DMS 273 treated with DMSO at 0.1 percent for 48 hours (cell line): ENCODE results near the gene KIF2C.
"Not testable (repeated sequence)": the region's sequence is repeated elsewhere in the genome, so short reads cannot be mapped to it uniquely, and the experiment has no call there.

Experiments used
- DNase-seq: peaks from one replicate; lab custom pipeline; 2025; lab: John Stamatoyannopoulos, UW

Gene KIF2C

DNA sequence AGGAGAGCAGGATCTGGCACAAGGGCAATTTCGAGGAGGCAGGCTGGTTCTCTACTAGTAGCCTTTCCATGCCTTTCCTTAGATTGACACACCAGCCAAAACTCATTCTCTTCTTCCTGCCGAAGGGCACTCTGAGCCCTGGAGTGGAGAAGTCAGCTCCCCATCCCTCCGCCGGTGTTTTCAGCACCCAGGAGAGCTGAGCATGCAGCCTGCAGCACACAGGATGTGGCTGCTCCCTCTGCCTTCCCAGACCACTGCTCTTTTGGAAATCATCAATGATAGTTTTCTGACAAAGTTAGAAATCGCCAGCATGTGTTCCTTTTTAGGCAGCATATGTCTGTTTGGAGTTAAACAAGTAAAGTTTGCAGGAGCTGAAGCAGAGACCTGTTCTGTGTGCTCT is 20.3 kb upstream of the KIF2C start:
- DNase-seq = no peak

DNA sequence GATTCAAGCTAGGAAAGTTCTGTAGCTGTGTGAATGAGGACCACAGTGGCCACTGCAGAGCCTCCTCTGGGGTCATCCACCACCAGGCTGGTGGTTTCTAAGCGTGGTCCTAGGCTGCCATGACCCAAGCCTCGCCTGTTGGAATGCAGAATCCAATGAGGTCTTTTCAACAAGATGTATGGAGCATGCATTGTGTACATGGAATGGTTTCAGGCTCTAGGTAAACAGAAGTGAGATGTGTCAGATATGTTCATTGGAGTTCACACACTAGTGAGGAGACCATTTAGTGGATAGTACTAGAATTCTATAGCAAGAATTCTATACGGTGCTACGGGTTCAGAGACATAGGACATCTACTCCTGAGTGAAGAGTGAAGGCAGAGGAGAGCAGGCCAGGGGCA is 19.4 kb upstream of the KIF2C start:
- no peak for DNase-seq

DNA sequence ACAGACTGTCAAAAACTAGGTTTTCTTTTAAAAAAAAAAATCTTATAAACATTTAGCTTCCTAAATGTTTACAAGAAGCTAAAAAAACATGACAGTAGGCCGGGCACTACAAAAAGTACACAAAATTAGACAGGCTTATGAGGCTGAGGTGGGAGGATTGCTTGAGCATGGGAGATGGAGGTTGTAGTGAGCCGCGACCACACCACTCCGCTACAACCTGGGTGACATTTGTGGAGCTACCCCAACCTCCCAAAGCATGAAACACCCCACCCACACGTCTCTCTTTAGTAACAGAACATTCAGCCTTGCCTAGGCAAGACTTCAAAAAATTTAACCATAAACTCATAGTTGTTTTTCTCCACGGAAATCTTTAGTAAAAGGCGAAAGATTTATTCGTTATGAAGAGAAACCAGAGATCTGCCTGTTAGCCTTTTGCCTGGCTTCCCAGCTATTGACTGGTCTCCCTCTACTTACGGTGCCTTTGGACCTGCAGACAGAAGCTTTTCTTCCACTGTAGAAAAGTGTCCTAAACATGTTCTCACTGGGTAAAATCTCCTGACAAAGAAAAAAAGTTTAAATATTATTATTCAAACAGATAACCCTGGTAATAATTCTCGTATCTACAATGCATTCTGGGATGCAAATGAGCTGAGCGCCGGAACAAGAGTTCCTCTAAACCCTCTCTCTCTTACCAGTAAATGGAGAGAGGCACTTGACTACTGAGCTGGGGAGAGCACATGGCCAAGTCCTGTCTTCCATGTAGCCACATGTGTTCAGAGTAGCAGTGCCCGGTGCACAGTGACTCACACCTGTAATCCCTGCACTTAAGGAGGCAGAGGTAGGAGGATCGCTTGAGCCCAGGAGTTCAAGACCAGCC is 17.9 kb upstream of the KIF2C start:
- DNase-seq = peak; percentile 99

DNA sequence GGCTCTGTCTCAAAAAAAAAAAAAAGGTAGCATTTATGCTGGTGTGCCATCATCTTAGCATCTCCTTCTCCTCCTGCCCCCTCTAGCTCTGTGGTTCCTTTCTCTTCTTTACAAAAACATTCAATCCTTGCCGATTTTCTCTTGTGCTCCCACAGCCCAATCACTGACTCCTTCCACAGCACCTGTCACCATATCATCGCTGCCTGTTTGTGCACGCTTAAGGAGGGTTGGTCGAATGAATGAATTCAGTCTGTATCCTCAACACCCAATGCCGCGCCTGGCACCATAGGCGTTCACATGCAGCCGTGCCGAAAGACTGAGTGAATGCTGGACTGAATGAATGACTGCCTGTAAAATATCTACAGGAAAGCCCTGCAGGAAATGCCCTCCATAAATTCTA is 16.6 kb upstream of the KIF2C start:
- DNase-seq = peak; percentile 39

DNA sequence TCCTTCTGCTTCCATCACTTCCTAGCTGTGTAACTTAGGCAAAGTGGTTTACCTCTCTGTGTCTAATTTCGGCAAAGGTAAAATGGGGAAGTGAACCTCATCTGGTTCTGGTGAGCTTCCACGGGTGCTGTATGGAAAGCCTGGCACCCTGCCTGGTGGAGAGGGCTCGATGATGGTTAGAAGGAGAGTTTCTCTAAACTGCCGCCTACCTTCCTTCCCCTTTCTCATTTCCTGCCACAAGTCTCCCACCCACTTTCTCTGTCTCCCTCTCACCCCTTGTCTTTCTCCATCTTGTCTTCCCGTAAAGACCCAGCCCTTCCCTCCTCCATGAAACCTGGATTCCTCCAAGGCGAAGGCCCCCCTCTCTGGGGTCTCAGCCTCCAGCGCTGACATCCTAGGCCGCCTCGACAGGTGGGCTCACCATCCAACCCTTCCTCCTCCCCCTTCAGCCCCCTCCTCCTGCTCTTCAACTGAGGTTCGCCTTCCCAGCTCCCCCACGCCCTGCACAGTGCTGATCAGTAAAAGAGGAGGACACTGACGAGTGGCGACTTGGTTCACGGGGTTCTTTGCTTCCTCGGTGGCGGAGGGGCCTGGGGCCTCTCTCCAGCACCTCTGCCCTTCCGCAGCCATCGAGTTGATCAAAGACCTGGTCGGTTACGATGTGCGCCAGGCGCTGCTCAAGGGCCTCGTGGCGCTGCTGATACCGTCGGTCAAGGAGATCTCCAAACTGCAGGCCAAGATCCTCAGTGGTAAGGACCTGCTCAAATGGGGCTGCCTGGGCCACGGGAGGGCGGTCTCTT is 15.9 kb upstream of the KIF2C start:
- DNase-seq = no peak

DNA sequence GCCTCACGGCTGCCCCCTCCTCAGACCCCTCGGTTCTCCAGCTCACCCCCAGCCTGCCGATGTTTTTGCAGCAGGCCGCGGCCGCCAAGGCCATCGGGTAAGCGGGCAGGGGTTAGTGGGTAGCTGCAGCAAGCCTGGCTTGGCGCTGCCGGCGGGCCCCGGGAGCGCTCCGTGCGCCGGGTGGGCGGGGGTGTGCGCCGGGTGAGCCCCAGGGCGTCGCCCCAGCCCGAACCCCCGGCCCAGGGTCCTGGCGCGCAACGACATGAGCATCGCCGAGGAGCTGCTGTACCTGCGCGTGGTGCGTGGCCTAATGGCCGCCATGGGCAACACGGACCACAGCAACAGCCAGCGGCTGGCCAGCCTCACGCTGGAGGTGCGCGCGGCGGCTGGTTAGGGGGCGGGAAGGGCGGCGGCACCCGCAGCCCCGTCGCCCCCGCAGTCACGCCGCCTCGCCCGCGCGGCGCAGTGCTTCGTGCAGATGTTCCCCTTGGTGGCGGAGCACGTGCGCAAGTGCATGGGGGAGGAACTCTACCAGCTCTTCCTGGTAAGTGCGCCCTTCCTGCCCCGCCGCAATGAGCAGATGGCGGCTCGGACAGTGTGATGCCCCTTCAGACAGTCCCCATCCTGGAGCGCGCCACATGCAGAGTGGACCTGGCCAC is 15.2 kb upstream of the KIF2C start:
- no peak for DNase-seq

DNA sequence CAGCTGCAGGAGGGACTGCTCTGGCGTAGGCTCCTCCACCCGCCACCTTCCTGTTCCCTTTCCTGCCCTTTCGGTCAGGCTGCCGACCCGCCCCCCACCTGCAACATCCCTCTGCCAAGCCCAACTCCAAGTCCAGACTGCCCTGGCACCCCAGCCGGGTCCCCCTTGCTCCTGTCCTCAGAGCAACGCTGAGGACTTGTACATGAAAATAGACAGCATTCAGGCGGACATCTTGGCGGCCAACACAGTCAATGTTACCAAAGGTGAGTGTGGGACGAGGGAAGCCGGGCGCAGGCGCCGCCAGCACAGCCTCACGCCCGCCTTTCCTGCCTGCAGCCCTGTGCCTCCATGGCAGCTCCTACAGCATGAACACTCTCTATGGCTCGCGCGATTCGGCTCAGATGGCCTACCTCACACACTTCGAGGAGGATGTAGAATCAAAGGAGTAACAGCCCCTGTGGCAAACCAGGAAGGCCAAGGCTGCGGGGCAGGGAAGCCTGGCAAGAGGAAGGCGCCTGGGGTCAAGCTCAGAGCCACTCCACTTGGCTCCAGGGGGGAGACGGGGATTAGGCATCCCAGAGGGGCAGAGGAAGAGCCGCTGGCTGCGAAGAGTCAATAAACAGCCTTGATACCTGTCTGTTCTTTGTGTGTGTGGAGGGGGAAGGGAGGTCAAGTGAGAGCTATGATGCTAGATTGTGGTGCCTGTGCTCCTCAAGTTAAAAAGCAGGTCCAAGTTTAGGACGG is 14.5 kb upstream of the KIF2C start:
- no peak for DNase-seq

DNA sequence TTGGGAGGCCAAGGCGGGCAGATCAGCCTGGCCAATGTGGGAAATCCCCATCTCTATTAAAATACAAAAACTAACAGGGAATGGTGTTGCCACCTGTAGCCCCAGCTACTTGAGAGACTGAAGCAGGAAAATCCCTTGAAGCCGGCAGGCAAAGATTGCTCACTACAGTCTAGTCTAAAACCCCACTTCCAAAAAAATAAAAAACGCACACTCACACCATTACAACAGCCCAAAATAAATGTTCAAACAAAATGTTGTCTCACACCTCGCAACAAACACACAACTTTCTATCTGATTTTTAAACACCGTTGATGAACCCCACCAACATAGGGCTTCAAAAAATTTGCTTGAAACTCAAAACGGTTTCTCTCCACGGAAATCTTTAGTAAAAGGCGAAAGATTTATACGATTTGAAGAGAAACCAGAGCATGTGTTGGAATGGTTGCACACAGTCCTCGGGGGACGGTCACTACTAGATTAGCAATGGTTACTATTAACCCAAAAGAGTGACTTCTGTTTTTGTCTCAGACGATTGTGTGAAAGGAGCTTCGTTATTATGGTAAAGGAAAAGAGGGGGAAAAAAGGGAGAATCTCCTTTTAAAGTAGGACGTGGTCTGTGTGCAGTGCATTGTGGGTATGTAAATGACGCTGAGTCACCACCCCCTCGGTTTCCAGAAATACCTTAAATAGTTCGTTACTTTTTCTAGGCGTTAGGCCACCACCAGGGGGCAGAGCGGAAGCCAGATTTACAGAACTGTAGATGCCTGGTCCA is 8.7 kb upstream of the KIF2C start, which contains the start of gene RNU5D-1:
TSS of gene RNU5D-1 (minus strand) at position 430 of the 772 bp plus-strand sequence.
- peak; percentile 99 for DNase-seq

DNA sequence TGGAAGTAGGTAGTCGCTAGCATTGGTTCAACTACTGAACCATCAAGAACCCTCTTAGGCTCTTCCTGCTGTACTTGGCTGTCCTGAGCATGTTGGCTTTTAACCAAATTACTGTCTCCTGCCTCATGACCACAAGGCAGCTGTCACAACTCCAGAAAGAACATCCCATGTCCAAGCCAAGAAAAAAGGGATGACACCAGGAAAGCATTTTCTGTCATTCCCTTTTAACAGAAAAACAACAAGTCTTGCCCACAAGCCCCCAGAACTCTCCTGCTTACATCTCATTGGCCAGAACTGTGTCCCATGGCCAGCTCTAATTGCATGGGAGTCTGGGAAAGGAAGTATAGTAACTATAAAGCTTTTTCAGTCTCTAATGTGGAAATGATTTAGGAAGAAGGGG is 6.3 kb upstream of the KIF2C start:
- DNase-seq = no peak

DNA sequence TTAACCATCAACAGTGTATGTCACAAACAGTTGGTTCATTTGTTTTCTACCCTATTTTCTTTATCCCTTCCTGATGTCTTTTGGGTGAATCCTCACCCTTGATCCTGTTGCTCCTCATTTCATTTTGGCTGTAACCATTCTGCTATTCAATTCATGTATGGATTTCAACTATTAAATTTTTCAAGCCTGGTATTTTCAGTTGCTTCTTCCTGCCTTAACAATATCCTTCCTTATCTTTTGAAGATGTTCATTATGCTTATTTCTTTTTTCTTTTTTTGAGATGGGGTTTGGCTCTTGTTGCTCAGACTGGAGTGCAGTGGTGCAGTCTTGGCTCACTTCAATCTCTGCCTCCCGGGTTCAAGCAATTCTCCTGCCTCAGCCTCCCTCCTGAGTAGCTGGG is 5.9 kb upstream of the KIF2C start:
- DNase-seq = no peak

DNA sequence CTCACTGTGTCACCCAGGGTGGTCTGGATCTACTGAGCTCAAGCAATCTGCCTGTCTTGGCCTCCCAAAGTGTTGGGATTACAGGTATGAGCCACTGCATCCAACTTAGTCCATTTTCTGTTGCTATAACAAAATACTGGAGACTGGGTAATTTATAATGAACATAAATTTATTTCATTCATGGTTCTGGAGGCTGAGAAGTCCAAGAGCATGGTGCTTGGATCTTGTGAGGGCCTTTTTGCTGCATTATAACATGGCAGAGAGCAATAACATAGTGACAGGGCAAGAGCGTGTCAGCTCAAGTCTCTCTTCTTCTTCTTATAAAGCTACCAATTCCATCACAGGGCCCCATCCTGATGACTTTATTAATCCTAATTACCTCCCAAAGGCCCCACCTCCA is 3.6 kb upstream of the KIF2C start:
- no peak for DNase-seq

DNA sequence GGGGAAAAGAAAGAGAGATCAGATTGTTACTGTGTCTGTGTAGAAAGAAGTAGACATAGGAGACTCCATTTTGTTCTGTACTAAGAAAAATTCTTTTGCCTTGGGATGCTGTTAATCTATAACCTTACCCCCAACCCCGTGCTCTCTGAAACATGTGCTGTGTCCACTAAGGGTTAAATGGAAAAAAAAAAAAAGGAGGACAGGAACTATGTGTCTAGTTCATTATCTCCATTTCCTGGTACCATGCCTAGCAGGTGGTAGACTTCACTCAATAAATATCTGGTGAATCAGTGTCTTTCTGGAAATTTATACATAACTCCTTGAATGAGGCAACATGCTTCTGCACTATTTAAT is 707 bp upstream of the KIF2C start:
- not testable (repeated sequence) for DNase-seq

DNA sequence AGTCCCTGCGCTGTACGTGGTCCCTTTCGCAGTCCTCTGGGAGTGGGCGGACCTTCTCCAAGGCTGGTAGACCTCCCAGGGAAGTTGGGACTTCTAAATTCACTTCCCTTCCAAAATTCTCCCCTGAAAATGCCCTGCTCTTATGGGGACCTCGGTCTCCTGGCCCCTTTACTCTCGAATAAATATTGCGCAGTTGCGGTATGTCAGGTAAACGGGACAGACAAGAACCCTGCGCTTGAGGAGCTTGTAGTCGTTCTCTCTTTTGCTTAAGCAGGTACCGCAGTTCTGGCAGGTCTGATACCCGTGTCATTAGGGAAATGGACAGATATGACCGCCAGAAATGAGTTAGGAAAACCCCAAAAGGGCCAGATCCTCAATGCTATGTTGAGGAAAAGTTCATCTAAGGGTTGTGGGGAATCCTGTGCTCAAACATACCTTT is 561 bp downstream of the KIF2C start:
- DNase-seq = no peak

DNA sequence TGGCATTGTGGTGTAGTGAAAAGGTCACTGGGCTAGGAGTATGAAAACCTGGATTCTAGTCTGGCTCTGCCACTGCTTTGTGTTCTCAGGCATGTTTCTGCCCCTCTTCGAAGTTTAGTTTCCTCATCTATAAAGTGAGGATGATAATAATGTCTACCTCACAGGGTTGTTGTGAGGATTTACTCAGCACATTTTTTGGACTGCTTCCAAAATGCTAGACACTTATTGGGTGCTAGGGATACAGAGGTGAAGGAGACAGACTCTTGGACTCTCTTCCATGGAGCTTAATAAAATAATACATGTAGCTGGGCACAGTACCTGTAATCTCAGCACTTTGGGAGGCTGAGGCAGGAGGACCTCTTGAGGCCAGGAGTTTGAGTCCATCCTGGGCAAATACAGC is 3.6 kb downstream of the KIF2C start:
- DNase-seq = no peak

DNA sequence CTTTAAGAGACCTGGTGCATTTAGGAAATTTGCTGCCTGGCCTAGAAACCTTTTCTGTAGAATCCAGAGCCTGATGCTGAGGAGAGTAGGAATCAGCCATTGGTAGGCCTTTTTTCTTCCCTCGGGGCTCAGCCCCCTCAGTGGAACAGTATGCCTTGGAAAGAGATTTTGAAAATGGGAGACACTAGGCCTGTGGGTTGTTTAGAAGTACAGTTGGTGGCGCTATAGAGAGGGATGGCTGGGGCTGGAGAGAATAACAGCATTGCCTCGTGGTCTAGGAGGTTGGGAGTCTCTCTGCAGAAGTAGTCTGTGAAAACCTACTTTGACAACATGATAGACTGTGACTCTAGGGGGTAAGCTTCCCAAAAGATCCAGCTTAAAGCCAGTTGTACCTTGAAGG is 8.2 kb downstream of the KIF2C start:
- DNase-seq = no peak

DNA sequence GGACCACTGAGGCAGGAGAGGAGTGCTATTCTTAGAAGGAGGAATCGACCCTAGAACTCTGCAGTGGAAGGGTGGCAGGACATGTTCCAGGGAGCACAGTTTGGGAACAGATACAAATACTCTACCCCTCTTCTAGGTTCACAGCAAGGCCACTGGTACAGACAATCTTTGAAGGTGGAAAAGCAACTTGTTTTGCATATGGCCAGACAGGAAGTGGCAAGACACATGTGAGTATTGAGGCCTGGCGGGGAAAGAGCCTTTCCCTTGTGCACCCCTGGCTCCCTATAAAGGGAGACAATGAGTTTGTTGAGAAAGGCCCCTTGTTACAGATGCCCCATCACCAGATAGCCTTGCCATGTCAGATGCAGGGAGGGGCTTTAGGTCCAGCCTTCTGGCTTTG is 17.8 kb downstream of the KIF2C start:
- no peak for DNase-seq

DNA sequence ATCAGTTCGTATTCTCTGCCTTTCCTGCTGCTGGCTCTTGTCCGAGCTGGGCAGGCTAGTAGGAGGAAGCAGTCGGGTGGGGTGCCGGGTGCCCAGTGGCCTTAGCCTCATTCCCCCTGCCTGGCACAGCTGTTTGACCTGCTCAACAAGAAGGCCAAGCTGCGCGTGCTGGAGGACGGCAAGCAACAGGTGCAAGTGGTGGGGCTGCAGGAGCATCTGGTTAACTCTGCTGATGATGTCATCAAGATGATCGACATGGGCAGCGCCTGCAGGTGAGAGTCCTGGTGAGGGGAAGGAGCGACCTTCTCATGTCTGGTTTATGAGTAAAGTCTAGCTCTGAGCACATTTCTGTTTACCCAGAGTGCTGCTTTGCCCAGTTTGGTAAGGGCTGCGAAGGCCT is 19.4 kb downstream of the KIF2C start:
- DNase-seq = no peak

DNA sequence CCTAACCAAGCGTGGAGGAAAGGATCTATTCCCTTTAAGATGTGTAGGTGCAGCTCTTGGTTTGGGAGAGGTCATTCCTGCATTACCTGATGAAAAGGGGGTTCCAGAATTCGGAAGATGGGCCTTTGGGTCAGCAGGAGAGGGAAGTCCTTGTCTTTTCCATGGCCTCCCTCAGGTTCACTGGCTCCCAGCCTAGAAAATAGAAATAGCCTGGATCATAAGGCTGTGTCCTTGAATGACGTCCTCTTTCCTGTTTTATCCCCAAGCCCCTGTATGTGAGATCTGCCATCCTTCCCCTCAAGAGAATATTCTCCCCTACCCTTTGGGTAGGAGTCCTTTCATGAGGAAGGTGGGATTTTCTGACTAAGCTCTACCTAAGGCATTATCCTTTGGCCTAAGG is 21.2 kb downstream of the KIF2C start:
- DNase-seq = no peak

DNA sequence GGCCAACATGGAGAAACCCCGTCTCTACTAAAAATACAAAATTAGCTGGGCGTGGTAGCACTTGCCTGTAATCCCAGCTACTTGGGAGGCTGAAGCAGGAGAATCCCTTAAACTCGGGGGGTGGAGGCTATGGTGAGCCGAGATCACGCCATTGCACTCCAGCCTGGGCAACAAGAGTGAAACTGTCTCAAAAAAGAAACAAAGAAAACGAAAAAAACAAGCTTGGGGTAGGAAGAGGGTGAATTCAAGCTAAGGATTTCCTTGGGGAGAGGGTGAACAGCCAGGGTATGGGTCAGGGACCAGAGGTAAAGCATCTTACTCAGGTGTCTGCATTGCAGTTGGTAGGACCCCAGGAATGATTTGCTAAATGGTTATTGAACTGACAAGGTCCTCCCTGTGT is 26.8 kb downstream of the KIF2C start:
- DNase-seq = not testable (repeated sequence)

DNA sequence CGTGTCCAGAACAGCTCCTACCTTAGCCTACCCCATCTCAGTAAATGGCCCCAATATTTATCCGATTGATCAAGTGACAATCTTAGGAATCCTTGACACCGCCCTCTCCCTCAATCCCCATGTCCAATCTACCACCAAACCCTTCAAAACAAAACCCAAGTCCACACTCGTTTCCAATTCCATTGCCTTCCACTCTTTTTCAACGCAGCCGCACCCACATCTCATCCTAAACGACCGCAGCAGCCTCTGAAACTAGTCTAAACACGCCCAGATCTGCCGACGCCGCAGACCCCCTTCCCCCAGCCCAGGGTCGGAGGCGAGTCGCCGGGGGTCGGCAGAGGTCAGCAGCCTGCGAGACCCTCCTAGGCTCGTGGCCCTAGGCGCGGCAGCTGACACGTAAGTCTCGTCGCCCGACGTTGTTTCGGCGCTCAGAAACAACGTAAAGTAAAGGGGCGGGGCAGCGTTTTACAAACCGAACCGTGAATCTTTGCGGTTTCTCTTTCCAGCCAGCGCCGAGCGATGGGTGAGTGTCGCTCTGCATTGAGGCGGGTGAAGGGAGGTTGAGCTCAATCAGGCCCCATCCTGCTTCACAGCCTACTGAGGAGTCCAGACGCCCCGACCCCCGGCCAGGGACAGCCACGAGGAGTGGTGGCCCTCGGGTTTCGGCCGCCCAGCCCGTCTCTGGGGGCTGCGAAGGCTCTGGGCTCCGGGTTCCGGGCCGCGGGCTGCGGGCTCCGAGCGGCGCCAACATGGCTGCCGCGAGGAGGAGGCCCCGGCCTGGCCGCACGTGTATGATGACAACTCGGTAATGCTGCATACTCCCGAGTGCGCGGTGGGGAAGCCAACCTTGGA is 35.7 kb downstream of the KIF2C start, which contains the start of gene RPS8:
TSS of gene RPS8 (plus strand) at position 463 of the 852 bp plus-strand sequence. CDS start at position 520, 57 bp downstream.
- DNase-seq = peak; percentile 85
